HEK293 (cell line): Measurements from ENCODE around the gene TCEA3.
A peak's percentile ranks its signal among the peaks of the same experiment; 100 is the strongest.

Source experiments
- CTCF ChIA-PET: fragments of 350-600 bp; formaldehyde crosslinking; extraction: SDS; loops from one replicate; lab custom pipeline; 2021; ENCODE audit warnings: antibody characterized with exemption; lab: Yijun Ruan, JAX
- POLR2A ChIA-PET: fragments of 300-600 bp; formaldehyde crosslinking; extraction: SDS; loops from one replicate; lab custom pipeline; 2020; ENCODE audit warnings: antibody characterized with exemption, inconsistent platforms; lab: Yijun Ruan, JAX
- H3K27ac ChIP-seq: fragments of 200-500 bp; sonication (Bioruptor generic); 2 replicates; pipeline ENCODE4 v1.5.1; 2014; ENCODE audit warnings: low read depth, low read length, control low read depth, inconsistent platforms; ENCODE audit errors: extremely low read depth
- H3K36me3 ChIP-seq, 2 experiments: fragments of 200-500 bp in 1 of 2; sonication (Bioruptor generic) in 1 of 2; 1 replicate in 1 of 2; 2 replicates in 1 of 2; pipeline ENCODE4 v1.5.1; 2014 to 2017; ENCODE audit warnings: inconsistent platforms in 2 of 2, low read length in 2 of 2; ENCODE audit not compliant: control insufficient read depth in 2 of 2, insufficient read depth in 1 of 2
- H3K4me1 ChIP-seq: fragments of 200-500 bp; sonication (Bioruptor generic); 2 replicates; pipeline ENCODE4 v1.5.1; 2014; ENCODE audit warnings: mild to moderate bottlenecking, low read length, inconsistent platforms; ENCODE audit not compliant: control insufficient read depth, insufficient read depth
- H3K4me3 ChIP-seq: 2 replicates; pipeline ENCODE4 v1.5.1; 2011; ENCODE audit warnings: low read depth, mild to moderate bottlenecking, control low read depth, low read length, moderate library complexity
- H3K9me3 ChIP-seq: fragments of 200-500 bp; sonication (Bioruptor generic); 2 replicates; pipeline ENCODE4 v1.5.1; 2014; ENCODE audit warnings: low read depth, low read length, inconsistent platforms; ENCODE audit not compliant: control insufficient read depth, insufficient read depth
- KLF1 ChIP-seq: fragments of 450-650 bp; formaldehyde crosslinking; IDR thresholded peaks from 2 replicates; pipeline ENCODE4 v1.5.1; 2016; ENCODE audit warnings: missing biosample characterization, missing genetic modification characterization
- WT1 ChIP-seq: fragments of 450-650 bp; formaldehyde crosslinking; IDR thresholded peaks from 2 replicates; pipeline ENCODE4 v1.5.1; 2016; ENCODE audit warnings: missing biosample characterization, missing genetic modification characterization
- ZFHX2 ChIP-seq: fragments of 450-650 bp; formaldehyde crosslinking; conservative IDR thresholded peaks from 2 replicates; pipeline ENCODE4 v1.5.1; 2016; ENCODE audit warnings: missing biosample characterization, missing genetic modification characterization
- ZFP69B ChIP-seq: fragments of 450-650 bp; formaldehyde crosslinking; IDR thresholded peaks from 2 replicates; pipeline ENCODE4 v1.5.1; 2016; ENCODE audit warnings: missing biosample characterization, missing genetic modification characterization
- ZNF112 ChIP-seq: fragments of 450-650 bp; formaldehyde crosslinking; IDR thresholded peaks from 2 replicates; pipeline ENCODE4 v1.5.0; 2017; ENCODE audit warnings: missing biosample characterization, missing genetic modification characterization
- ZNF16 ChIP-seq: fragments of 450-650 bp; formaldehyde crosslinking; IDR thresholded peaks from 2 replicates; pipeline ENCODE4 v1.5.1; 2016; ENCODE audit warnings: low read depth, missing biosample characterization, missing genetic modification characterization
- ZNF169 ChIP-seq: fragments of 450-650 bp; formaldehyde crosslinking; IDR thresholded peaks from 2 replicates; pipeline ENCODE4 v1.5.1; 2016; ENCODE audit warnings: missing biosample characterization, missing genetic modification characterization
- ZNF335 ChIP-seq: fragments of 450-650 bp; formaldehyde crosslinking; conservative IDR thresholded peaks from 2 replicates; pipeline ENCODE4 v1.5.1; 2016; ENCODE audit warnings: missing biosample characterization, missing genetic modification characterization
- ZNF341 ChIP-seq: fragments of 450-650 bp; formaldehyde crosslinking; IDR thresholded peaks from 2 replicates; pipeline ENCODE4; 2016; ENCODE audit warnings: low read depth, missing biosample characterization, missing genetic modification characterization
- ZNF37A ChIP-seq: fragments of 450-650 bp; IDR thresholded peaks from 2 replicates; pipeline ENCODE4 v1.5.1; 2018; ENCODE audit warnings: missing biosample characterization, missing genetic modification characterization
- ZNF560 ChIP-seq: fragments of 450-650 bp; formaldehyde crosslinking; IDR thresholded peaks from 2 replicates; pipeline ENCODE4 v1.5.1; 2017; ENCODE audit warnings: missing biosample characterization, missing genetic modification characterization, borderline replicate concordance
- ZNF654 ChIP-seq: fragments of 450-650 bp; formaldehyde crosslinking; IDR thresholded peaks from 2 replicates; pipeline ENCODE4 v1.5.1; 2016; ENCODE audit warnings: low read depth, missing biosample characterization, missing genetic modification characterization
- ZNF747 ChIP-seq: fragments of 450-650 bp; formaldehyde crosslinking; IDR thresholded peaks from 2 replicates; pipeline ENCODE4 v1.5.1; 2016; ENCODE audit warnings: missing biosample characterization, missing genetic modification characterization
- TF ChIP-seq, protein P1 (sequence below): fragments of 450-650 bp; formaldehyde crosslinking; IDR thresholded peaks from 2 replicates; pipeline ENCODE4 v1.5.1; 2016; ENCODE audit warnings: missing biosample characterization, missing genetic modification characterization

TCEA3 gene

GRCh38 chr1:23395154-23395724 is 29.3 kb downstream of the TCEA3 start:
- CTCF ChIA-PET = interaction anchor here (3.4 kb wide), 1 partner anchor 9 kb away, joined by 17 read pairs; no protein-coding TSS in a partner anchor
- TF ChIP-seq, protein P1, sequence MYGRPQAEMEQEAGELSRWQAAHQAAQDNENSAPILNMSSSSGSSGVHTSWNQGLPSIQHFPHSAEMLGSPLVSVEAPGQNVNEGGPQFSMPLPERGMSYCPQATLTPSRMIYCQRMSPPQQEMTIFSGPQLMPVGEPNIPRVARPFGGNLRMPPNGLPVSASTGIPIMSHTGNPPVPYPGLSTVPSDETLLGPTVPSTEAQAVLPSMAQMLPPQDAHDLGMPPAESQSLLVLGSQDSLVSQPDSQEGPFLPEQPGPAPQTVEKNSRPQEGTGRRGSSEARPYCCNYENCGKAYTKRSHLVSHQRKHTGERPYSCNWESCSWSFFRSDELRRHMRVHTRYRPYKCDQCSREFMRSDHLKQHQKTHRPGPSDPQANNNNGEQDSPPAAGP (tag by site-specific recombination) = no peak
- no peak for TF ChIP-seq WT1
- TF ChIP-seq, all 188 proteins: peak for 0

DNA sequence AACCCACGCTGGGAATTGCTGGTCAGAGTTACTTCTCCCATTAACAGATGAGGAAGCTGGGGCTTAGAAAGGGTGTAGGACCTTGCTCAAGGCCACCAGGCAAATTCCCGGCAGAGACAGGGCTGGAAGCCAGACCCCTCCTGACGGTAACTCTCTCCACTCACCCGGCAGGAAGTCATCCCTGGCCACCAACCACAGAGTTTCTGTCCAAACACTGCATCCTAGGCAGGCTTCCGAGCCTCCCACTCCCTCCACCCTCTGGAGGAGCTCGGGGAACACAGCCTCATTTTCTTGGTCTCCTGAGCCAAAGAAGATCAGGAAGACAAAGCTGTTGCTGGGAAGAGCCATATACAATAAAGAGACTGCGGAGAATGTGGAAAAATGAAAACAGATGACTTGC is 29.9 kb downstream of the TCEA3 start:
- no peaks in the 10 kb centered on the region for H3K4me1 ChIP-seq
- POLR2A ChIA-PET = interaction anchor here (2.2 kb wide), 1 partner anchor 9 kb away, joined by 6 read pairs; no protein-coding TSS in a partner anchor
- no peak overlapping the region for H3K27ac ChIP-seq
- H3K9me3 ChIP-seq = no peaks in the 10 kb centered on the region
- no peaks in the 10 kb centered on the region for H3K36me3 ChIP-seq
- CTCF ChIA-PET = interaction anchor here (0.6 to 3.4 kb wide), 3 partner anchors 9 to 54 kb away, joined by 3 to 17 read pairs (median 3); no protein-coding TSS in a partner anchor
- no peak overlapping the region for H3K4me3 ChIP-seq
- TF ChIP-seq ZNF654 (tag by site-specific recombination) = no peak
- TF ChIP-seq ZFHX2 (tag by site-specific recombination) = peak; percentile 23; the same call in 1 of the 2 replicates

More at GRCh38 chr1:23395154-23395724, 29.3 kb downstream of the TCEA3 start:
- POLR2A ChIA-PET = interaction anchor here (2.2 kb wide), 1 partner anchor 9 kb away, joined by 6 read pairs; no protein-coding TSS in a partner anchor
- no peak overlapping the region for H3K4me3 ChIP-seq
- H3K36me3 ChIP-seq = no peaks in the 10 kb centered on the region
- H3K9me3 ChIP-seq = no peaks in the 10 kb centered on the region
- no peaks in the 10 kb centered on the region for H3K4me1 ChIP-seq
- no peak overlapping the region for H3K27ac ChIP-seq

DNA sequence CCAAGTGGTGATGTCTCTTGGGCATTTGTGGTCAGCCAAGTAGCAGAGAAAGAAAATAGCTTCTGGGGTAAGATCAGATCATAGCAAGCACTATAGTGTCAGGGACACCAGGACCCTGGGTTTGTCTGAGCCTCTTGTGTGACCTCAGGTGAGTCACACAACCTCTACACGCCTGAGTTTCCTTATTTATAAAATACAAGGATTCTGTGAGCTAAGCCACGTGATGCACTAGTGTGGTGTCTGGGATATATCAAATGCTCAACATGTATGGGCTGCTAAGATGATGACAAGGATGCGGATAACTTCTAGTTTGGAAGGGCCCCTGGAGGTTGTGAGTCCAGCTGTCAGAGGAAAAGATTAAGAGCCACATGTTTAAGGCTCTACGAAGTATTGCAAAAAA is 30.4 kb downstream of the TCEA3 start:
- TF ChIP-seq ZNF16 (tag by site-specific recombination) (no peak), ZNF112 (tag by site-specific recombination) (no peak), ZNF37A (tag by site-specific recombination) (no peak)
- ChIA-PET CTCF (interaction anchor here (0.6 to 3.4 kb wide), 3 partner anchors 9 to 54 kb away, joined by 3 to 17 read pairs (median 3); no protein-coding TSS in a partner anchor), POLR2A (interaction anchor here (2.2 kb wide), 1 partner anchor 10 kb away, joined by 6 read pairs; no protein-coding TSS in a partner anchor)
- no peak overlapping the region for H3K27ac ChIP-seq
- H3K36me3 ChIP-seq = no peaks in the 10 kb centered on the region
- no peak overlapping the region for H3K4me3 ChIP-seq
- no peaks in the 10 kb centered on the region for H3K9me3 ChIP-seq
- no peaks in the 10 kb centered on the region for H3K4me1 ChIP-seq

DNA sequence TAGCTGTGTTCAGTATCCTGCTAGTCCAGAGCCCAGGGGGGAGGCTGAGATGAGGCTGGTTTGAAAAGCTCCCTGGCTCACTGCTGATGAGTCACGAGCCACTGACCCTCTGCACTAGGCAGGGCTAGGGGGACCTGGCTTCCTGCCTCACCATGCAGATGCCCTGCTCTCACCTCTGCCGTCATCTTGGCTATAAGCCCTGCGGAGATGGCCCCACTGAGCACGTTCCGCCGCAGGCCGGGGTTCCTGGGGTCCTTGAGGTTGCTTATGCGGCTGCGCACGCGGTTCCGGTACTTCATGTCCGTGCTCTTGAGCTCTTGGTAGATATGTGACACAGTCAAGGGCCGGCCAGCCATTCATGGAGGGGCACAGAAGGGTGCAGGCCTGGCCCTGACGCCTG is 30.8 kb downstream of the TCEA3 start:
- CTCF ChIA-PET = interaction anchor here (3.4 kb wide), 1 partner anchor 10 kb away, joined by 17 read pairs; no protein-coding TSS in a partner anchor
- Histone ChIP-seq H3K27ac (no peak overlapping the region), H3K4me3 (no peak overlapping the region), H3K36me3 (no peaks in the 10 kb centered on the region), H3K4me1 (no peaks in the 10 kb centered on the region), H3K9me3 (no peaks in the 10 kb centered on the region)
- POLR2A ChIA-PET = interaction anchor here (2.2 kb wide), 1 partner anchor 10 kb away, joined by 6 read pairs; no protein-coding TSS in a partner anchor
- TF ChIP-seq ZNF560 (tag by site-specific recombination) (no peak), ZNF169 (tag by site-specific recombination) (no peak), ZNF747 (tag by site-specific recombination) (no peak), ZNF341 (tag by site-specific recombination) (no peak), ZFP69B (no peak), KLF1 (tag by site-specific recombination) (no peak), WT1 (no peak), ZNF335 (tag by site-specific recombination) (no peak)
